GM10248 (cell line): Measurements from ENCODE around the gene FAM118A.

Source experiments
- CTCF ChIA-PET: fragments of 300-600 bp; sonication (Branson Sonifier 250); formaldehyde crosslinking; extraction: SDS; loops from one replicate; lab custom pipeline; 2021; ENCODE audit warnings: antibody characterized with exemption; lab: Yijun Ruan, JAX
- POLR2A ChIA-PET: fragments of 350-650 bp; sonication (Branson Sonifier 250); formaldehyde crosslinking; extraction: SDS; loops from one replicate; lab custom pipeline; 2020; ENCODE audit warnings: antibody characterized with exemption; lab: Yijun Ruan, JAX
- DNase-seq: peaks from one replicate; pipeline ENCODE4 v3.0.0; 2012; ENCODE audit errors: extremely low spot score
- TF ChIP-seq, protein P1 (sequence below): IDR thresholded peaks from 2 replicates; pipeline ENCODE4 v1.5.1; 2012; ENCODE audit warnings: mild to moderate bottlenecking, low read depth; ENCODE audit errors: extremely low read depth, missing control alignments, control extremely low read depth

The FAM118A gene

DNA sequence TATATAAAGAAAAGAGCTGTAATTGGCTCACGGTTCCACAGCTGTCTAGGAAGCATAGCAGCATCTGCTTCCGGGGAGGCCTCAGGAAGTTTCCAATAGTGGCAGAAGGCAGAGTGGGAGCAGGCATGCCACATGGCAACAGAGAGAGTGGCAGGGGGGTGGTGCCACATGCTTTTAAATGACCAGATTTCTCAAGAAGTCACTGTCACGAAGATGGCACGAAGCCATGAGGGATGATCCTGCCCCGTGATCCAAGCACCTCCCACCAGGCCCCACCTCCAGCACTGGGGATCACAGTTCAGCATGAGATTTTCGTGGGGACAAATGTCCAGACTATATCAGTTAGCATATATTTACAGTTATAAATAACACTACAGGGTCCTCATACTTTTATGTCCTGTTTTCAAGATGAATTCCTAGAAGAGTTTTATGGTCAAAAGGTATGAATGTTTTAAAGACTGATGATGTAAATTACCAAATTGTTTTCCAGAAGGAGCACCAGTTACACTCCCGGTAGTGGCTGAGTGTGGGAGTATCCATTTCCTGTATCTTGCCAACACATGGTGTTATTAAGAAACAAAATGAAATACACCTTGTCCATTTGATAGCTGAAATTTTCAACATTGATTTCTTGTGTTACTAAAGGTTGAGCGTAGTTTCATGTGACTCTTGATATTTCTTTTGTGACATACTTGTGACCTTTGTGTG lies 19.2 kb downstream of the FAM118A start:
- DNase-seq: no peak
- TF ChIP-seq, protein P1, sequence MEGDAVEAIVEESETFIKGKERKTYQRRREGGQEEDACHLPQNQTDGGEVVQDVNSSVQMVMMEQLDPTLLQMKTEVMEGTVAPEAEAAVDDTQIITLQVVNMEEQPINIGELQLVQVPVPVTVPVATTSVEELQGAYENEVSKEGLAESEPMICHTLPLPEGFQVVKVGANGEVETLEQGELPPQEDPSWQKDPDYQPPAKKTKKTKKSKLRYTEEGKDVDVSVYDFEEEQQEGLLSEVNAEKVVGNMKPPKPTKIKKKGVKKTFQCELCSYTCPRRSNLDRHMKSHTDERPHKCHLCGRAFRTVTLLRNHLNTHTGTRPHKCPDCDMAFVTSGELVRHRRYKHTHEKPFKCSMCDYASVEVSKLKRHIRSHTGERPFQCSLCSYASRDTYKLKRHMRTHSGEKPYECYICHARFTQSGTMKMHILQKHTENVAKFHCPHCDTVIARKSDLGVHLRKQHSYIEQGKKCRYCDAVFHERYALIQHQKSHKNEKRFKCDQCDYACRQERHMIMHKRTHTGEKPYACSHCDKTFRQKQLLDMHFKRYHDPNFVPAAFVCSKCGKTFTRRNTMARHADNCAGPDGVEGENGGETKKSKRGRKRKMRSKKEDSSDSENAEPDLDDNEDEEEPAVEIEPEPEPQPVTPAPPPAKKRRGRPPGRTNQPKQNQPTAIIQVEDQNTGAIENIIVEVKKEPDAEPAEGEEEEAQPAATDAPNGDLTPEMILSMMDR: no peak
- ChIA-PET CTCF (no interaction called here), POLR2A (no interaction called here)

DNA sequence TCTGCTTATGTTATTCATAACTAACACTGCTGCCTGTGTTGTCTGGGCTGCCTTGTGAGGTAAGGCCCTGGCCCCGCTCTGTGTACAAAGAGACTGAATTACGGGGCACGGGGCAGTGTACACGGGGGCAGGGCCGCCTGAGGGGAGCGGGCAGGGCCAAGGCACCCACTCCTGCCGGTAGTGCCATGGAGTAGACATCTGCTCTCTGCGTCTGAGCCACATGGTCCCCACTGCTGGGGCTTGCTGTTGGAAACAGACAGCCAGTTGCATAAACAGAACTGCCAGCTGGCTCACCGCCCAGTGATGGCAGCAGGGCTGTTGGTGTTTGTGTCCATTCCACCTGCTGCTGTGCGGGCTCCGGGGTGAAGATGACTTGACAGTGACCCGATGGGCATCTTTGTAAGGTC lies 19.8 kb downstream of the FAM118A start:
- POLR2A ChIA-PET: no interaction called here
- DNase-seq: no peak
- CTCF ChIA-PET: no interaction called here
- TF ChIP-seq, protein P1: no peak

DNA sequence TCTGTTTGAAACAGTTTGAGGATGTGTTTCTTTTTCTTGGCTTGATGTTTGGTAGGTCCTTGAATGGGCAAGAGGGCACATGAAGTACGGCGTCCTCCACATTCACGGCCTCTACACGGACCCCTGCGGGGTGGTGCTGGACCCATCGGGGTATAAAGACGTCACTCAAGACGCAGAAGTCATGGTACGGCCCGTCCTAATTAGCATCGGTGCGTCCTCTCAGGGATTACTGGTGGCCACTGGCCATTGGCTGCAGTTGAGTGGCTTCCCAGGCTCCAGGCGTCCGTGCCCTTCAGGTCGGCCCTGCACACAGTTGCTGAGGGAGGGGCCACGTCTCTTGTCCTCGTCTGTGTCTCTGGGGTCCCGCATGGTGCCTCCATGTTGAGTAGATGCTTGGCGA lies 20.8 kb downstream of the FAM118A start:
- TF ChIP-seq, protein P1: no peak
- DNase-seq: no peak
- POLR2A ChIA-PET: no interaction called here
- CTCF ChIA-PET: interaction anchor here (1.0 kb wide), 1 partner anchor 71 kb away, joined by 3 read pairs; no protein-coding TSS in a partner anchor

DNA sequence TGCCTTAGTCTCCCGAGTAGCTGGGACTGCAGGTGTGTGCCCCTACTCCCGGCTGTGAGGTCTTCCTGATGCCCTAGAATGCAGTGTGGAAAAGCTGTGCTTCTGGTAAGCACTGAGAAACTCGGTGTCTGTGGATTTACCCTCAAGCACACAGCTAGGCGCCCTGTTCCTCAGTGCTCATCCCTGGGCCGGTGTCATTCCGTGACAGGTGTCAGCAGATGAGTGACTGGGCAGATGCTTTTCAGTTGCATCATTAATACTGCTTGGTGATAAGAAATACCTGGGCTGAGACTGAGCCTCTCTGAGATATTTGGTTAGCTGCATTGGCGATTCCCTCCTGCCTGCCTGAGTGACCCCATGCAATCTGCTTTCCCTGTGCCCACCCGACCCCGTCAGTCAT lies 21.8 kb downstream of the FAM118A start:
- DNase-seq: no peak
- POLR2A ChIA-PET: no interaction called here
- CTCF ChIA-PET: interaction anchor here (1.0 to 1.1 kb wide), 2 partner anchors 32 to 70 kb away, joined by 3 read pairs; no protein-coding TSS in a partner anchor
- TF ChIP-seq, protein P1: no peak

DNA sequence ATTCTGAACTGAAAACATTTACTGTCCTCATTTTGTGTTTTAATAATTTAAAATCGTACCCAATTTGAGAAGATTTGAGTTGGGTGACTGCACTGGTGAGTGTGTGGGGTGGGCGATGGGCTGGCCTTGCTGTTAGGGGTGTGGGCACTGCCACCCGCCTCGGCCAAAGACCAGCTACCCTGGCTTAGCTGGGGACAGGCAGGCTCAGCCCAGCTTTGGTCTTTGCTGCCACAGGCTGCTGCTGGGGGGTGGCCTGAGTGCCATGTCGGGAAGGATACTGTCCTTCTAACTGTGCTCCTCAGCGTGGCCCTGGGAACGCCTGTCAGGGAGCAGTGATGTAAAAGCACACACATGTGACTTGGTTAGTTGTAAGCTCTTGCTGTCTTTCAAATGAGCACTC lies 22.3 kb downstream of the FAM118A start:
- ChIA-PET POLR2A (no interaction called here), CTCF (interaction anchor here (1.1 kb wide), 1 partner anchor 32 kb away, joined by 3 read pairs; no protein-coding TSS in a partner anchor)
- no peak for DNase-seq
- TF ChIP-seq, protein P1: no peak

DNA sequence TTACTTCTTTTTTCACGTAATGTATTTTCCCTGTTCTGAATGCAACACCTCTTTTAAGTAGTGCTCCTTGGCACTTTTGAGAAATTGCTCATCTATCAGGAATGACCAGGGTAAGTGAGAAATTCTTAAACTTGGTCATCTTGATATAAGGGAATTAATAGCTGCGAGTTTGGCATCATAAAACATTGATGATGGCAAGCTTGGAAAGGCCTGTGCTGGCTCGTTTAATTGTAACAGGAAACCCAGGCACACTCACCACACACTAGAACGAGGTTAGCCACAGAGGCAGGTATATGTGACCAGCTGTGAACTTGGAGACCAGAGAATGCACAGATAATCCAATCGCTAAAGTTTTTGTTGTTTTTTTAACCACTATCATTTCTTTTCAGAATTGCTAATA lies 24.3 kb downstream of the FAM118A start:
- POLR2A ChIA-PET: no interaction called here
- no peak for DNase-seq
- TF ChIP-seq, protein P1: no peak
- CTCF ChIA-PET: interaction anchor here (1.3 to 3.4 kb wide), 4 partner anchors 9 to 23 kb away, joined by 3 to 11 read pairs (median 4); no protein-coding TSS in a partner anchor
